HUES48 (cell line): Measurements from ENCODE around the gene RNF150.
"Not testable (repeated sequence)": the region's sequence is repeated elsewhere in the genome, so short reads cannot be mapped to it uniquely, and the experiment has no call there.

Experiments
- H3K27ac ChIP-seq: one replicate; pipeline ENCODE4 v1.7.0; 2013; ENCODE audit warnings: low read depth, low read length, inconsistent platforms
- H3K27me3 ChIP-seq: 2 replicates; pipeline ENCODE4 v1.6.1; 2013; ENCODE audit warnings: mild to moderate bottlenecking, low read length; ENCODE audit not compliant: control insufficient read depth, insufficient read depth
- H3K36me3 ChIP-seq: 2 replicates; pipeline ENCODE4 v1.6.1; 2013; ENCODE audit warnings: low read length; ENCODE audit not compliant: control insufficient read depth, insufficient read depth
- H3K4me1 ChIP-seq: 2 replicates; pipeline ENCODE4 v1.6.1; 2013; ENCODE audit warnings: mild to moderate bottlenecking, low read length; ENCODE audit not compliant: control insufficient read depth, insufficient read depth
- H3K4me3 ChIP-seq: 2 replicates; pipeline ENCODE4 v1.5.1; 2013; ENCODE audit warnings: mild to moderate bottlenecking, low read depth, low read length
- H3K9ac ChIP-seq: 2 replicates; pipeline ENCODE4 v1.6.1; 2013; ENCODE audit warnings: mild to moderate bottlenecking, low read depth, low read length, moderate library complexity
- H3K9me3 ChIP-seq: 2 replicates; pipeline ENCODE4 v1.6.1; 2013; ENCODE audit warnings: low read length; ENCODE audit not compliant: control insufficient read depth, insufficient read depth

RNF150 gene

GRCh38 chr4:141075553-141075952 lies 57.7 kb downstream of the RNF150 start:
- Histone ChIP-seq H3K27me3 (no peaks in the 10 kb centered on the region), H3K4me1 (peaks cover 11% of the 10 kb centered on the region), H3K27ac (no peak overlapping the region), H3K9me3 (no peaks in the 10 kb centered on the region), H3K4me3 (no peak overlapping the region), H3K9ac (no peak overlapping the region), H3K36me3 (no peaks in the 10 kb centered on the region)

- Histone ChIP-seq H3K4me1 (peaks cover 11% of the 10 kb centered on the region), H3K9ac (no peak overlapping the region), H3K27me3 (no peaks in the 10 kb centered on the region), H3K9me3 (no peaks in the 10 kb centered on the region), H3K36me3 (no peaks in the 10 kb centered on the region), H3K27ac (no peak overlapping the region), H3K4me3 (no peak overlapping the region)
These were observed 59.0 kb downstream of the RNF150 start for GRCh38 chr4:141074098-141074878.

GRCh38 chr4:141066690-141067089 lies 66.6 kb downstream of the RNF150 start:
- Histone ChIP-seq H3K27ac (no peak overlapping the region), H3K9me3 (no peaks in the 10 kb centered on the region), H3K4me1 (no peaks in the 10 kb centered on the region), H3K27me3 (no peaks in the 10 kb centered on the region), H3K9ac (no peak overlapping the region), H3K4me3 (no peak overlapping the region), H3K36me3 (no peaks in the 10 kb centered on the region)

GRCh38 chr4:141065872-141066271 lies 67.4 kb downstream of the RNF150 start:
- no peaks in the 10 kb centered on the region for H3K9me3 ChIP-seq
- H3K36me3 ChIP-seq, result no peaks in the 10 kb centered on the region
- no peak overlapping the region for H3K27ac ChIP-seq
- H3K4me1 ChIP-seq, result no peaks in the 10 kb centered on the region
- no peak overlapping the region for H3K4me3 ChIP-seq
- no peaks in the 10 kb centered on the region for H3K27me3 ChIP-seq
- no peak overlapping the region for H3K9ac ChIP-seq

- Histone ChIP-seq H3K27me3 (no peaks in the 10 kb centered on the region), H3K27ac (no peak overlapping the region), H3K9me3 (no peaks in the 10 kb centered on the region), H3K4me3 (no peak overlapping the region), H3K36me3 (no peaks in the 10 kb centered on the region), H3K4me1 (no peaks in the 10 kb centered on the region), H3K9ac (no peak overlapping the region)
These were observed 70.6 kb downstream of the RNF150 start for GRCh38 chr4:141062651-141063050.

GRCh38 chr4:141058591-141059512 lies 74.4 kb downstream of the RNF150 start:
- Histone ChIP-seq H3K9ac (no peak overlapping the region), H3K27ac (no peak overlapping the region), H3K27me3 (no peaks in the 10 kb centered on the region)

GRCh38 chr4:141057582-141057981 lies 75.7 kb downstream of the RNF150 start:
- Histone ChIP-seq H3K9ac (no peak overlapping the region), H3K36me3 (no peaks in the 10 kb centered on the region), H3K27ac (no peak overlapping the region), H3K27me3 (no peaks in the 10 kb centered on the region), H3K4me3 (no peak overlapping the region), H3K4me1 (no peaks in the 10 kb centered on the region), H3K9me3 (no peaks in the 10 kb centered on the region)

More at GRCh38 chr4:141058591-141059512, 74.4 kb downstream of the RNF150 start:
- Histone ChIP-seq H3K4me3 (no peak overlapping the region), H3K4me1 (no peaks in the 10 kb centered on the region), H3K36me3 (no peaks in the 10 kb centered on the region), H3K9me3 (no peaks in the 10 kb centered on the region)

- no peak overlapping the region for H3K9ac ChIP-seq
- no peak overlapping the region for H3K27ac ChIP-seq
- H3K4me3 ChIP-seq, result no peak overlapping the region
- peaks cover 7% of the 10 kb centered on the region; the same call in 1 of the 2 replicates for H3K9me3 ChIP-seq
- no peaks in the 10 kb centered on the region for H3K36me3 ChIP-seq
- H3K4me1 ChIP-seq, result no peaks in the 10 kb centered on the region
- no peaks in the 10 kb centered on the region for H3K27me3 ChIP-seq
These were observed 76.8 kb downstream of the RNF150 start for GRCh38 chr4:141056473-141056872.

GRCh38 chr4:141054446-141054845 lies 78.8 kb downstream of the RNF150 start:
- Histone ChIP-seq H3K4me3 (no peak overlapping the region), H3K4me1 (no peaks in the 10 kb centered on the region), H3K27ac (no peak overlapping the region), H3K9me3 (peaks cover 19% of the 10 kb centered on the region), H3K9ac (no peak overlapping the region), H3K27me3 (no peaks in the 10 kb centered on the region), H3K36me3 (no peaks in the 10 kb centered on the region)

GRCh38 chr4:141050999-141051398 lies 82.3 kb downstream of the RNF150 start:
- not testable (repeated sequence) for H3K4me3 ChIP-seq, H3K36me3 ChIP-seq, H3K4me1 ChIP-seq, H3K27ac ChIP-seq, H3K9ac ChIP-seq, H3K27me3 ChIP-seq
- H3K9me3 ChIP-seq, result peaks cover 19% of the 10 kb centered on the region
